Measurements from ENCODE around the gene GRAMD1A.

DNA sequence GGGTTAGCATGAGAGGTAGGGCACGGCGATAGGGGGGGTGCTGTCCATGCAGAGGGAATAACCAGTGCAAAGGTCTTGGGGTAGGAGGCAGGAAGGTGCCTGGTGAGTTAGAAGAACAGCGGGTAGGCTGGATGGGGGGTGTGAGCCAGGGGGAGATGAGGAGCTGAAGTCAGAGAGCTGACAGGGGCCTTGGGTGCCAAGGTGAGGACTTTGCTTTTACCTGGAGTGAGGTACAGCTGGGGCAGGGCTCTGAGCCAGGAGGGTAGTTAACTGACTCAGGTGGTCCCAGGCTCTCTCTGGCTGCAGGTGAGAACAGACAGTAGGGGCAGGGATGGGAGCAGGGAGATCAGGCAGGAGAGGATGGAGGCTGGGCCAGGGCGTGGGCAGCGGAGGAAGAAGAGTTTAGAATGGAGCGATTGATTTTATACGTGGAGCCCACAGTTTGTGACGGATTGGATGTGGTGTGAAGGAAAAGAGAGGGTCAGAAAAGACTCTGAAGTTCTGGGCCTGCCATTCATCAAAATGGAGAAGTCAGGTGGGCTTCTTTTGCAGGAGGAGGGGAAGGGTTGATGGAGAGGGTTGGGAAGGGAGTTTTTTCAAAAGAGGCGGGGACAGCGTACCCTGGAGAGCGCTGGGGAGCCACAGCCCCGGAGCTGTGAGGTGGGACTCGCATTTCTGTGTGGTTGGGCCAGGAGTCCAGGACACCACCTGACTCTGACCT lies 1.2 kb upstream of the GRAMD1A start:
- TF ChIP-seq, protein P1, sequence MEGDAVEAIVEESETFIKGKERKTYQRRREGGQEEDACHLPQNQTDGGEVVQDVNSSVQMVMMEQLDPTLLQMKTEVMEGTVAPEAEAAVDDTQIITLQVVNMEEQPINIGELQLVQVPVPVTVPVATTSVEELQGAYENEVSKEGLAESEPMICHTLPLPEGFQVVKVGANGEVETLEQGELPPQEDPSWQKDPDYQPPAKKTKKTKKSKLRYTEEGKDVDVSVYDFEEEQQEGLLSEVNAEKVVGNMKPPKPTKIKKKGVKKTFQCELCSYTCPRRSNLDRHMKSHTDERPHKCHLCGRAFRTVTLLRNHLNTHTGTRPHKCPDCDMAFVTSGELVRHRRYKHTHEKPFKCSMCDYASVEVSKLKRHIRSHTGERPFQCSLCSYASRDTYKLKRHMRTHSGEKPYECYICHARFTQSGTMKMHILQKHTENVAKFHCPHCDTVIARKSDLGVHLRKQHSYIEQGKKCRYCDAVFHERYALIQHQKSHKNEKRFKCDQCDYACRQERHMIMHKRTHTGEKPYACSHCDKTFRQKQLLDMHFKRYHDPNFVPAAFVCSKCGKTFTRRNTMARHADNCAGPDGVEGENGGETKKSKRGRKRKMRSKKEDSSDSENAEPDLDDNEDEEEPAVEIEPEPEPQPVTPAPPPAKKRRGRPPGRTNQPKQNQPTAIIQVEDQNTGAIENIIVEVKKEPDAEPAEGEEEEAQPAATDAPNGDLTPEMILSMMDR (conservative IDR thresholded peaks at IDR 0.05) = no peak
- TF ChIP-seq EZH2 (IDR thresholded peaks at IDR 0.05; ENCODE audit: low read depth) = no peak

Data from PC-9 (cell line).